ENCODE measurements around the gene KLHL3.

- TF ChIP-seq CTCF (IDR thresholded peaks at IDR 0.05; ENCODE audit: insufficient read depth, low read depth, low read length) (no peak), EZH2 (IDR thresholded peaks at IDR 0.05; ENCODE audit: insufficient read depth, low read length) (no peak)
These were observed 27.8 kb downstream of the KLHL3 start for GRCh38 chr5:137708062-137708461.

All from astrocyte (in vitro differentiated cells and primary cell).